NOMO-1 (cell line): ENCODE measurements around the gene ST7.

Source experiments
- DNase-seq, 2 experiments: peaks; one replicate each; lab custom pipeline; 2025; ENCODE audit not compliant: unreplicated experiment in 2 of 2; lab: John Stamatoyannopoulos, UW

The ST7 gene

GRCh38 chr7:117248829-117249228 lies 295.5 kb downstream of the ST7 start:
- no peak for DNase-seq

GRCh38 chr7:117249696-117250095 lies 296.4 kb downstream of the ST7 start:
- no peak for DNase-seq

GRCh38 chr7:117250245-117250644 lies 296.9 kb downstream of the ST7 start:
- DNase-seq: no peak

- no peak for DNase-seq
Measured at GRCh38 chr7:117250801-117251200, 297.5 kb downstream of the ST7 start.

- DNase-seq: no peak
Measured at GRCh38 chr7:117251687-117252086, 298.4 kb downstream of the ST7 start.

GRCh38 chr7:117259615-117260014 lies 306.3 kb downstream of the ST7 start:
- no peak for DNase-seq

GRCh38 chr7:117262546-117262945 lies 309.2 kb downstream of the ST7 start:
- no peak for DNase-seq

GRCh38 chr7:117264716-117265115 lies 311.4 kb downstream of the ST7 start:
- no peak for DNase-seq

GRCh38 chr7:117269417-117269816 lies 316.1 kb downstream of the ST7 start:
- no peak for DNase-seq

GRCh38 chr7:117269886-117270285 lies 316.6 kb downstream of the ST7 start:
- no peak for DNase-seq

GRCh38 chr7:117270371-117270770 lies 317.1 kb downstream of the ST7 start:
- no peak for DNase-seq

GRCh38 chr7:117271566-117271965 lies 318.3 kb downstream of the ST7 start:
- DNase-seq: no peak

- DNase-seq: no peak
Measured at GRCh38 chr7:117272017-117272759, 318.9 kb downstream of the ST7 start.

- no peak for DNase-seq
Measured at GRCh38 chr7:117273325-117273724, 320.0 kb downstream of the ST7 start.

- DNase-seq: no peak
Measured at GRCh38 chr7:117273814-117274225, 320.5 kb downstream of the ST7 start.

- DNase-seq: no peak
Measured at GRCh38 chr7:117274951-117275350, 321.6 kb downstream of the ST7 start.

- no peak for DNase-seq
Measured at GRCh38 chr7:117277576-117277975, 324.3 kb downstream of the ST7 start.

- DNase-seq: no peak
Measured at GRCh38 chr7:117278040-117278439, 324.7 kb downstream of the ST7 start.

GRCh38 chr7:117279203-117279602 lies 325.9 kb downstream of the ST7 start:
- DNase-seq: no peak
